HepG2 (cell line): Measurements from ENCODE around the gene SLC23A3. TPM values are rescaled to one million over a fixed set of nuclear protein-coding genes. Genes with fewer than 3 reads are reported as not detected.

Experiments used
- FOXP4 ChIP-seq: sonication (generic); formaldehyde crosslinking; IDR thresholded peaks from 2 replicates; pipeline ENCODE4 v1.4.0; 2020; ENCODE audit warnings: missing genetic modification reagents
- HNF4A ChIP-seq: sonication (generic); formaldehyde crosslinking; IDR thresholded peaks from 2 replicates; pipeline ENCODE4 v1.4.0; 2020; ENCODE audit warnings: missing genetic modification reagents
- KLF16 ChIP-seq, 2 experiments: sonication (generic) in 1 of 2; formaldehyde crosslinking in 1 of 2; IDR thresholded peaks; 2 replicates each; pipeline versions ENCODE4 v1.6.1 to v1.8.0; 2016 to 2023; ENCODE audit warnings: missing genetic modification reagents in 2 of 2, missing compliant biosample characterization in 1 of 2
- MNT ChIP-seq: fragments of 450-650 bp; IDR thresholded peaks from 2 replicates; pipeline ENCODE4 v1.6.1; 2016
- PRDM10 ChIP-seq: sonication (generic); formaldehyde crosslinking; IDR thresholded peaks from 2 replicates; pipeline ENCODE4 v1.4.0; 2020; ENCODE audit warnings: low read depth, missing genetic modification reagents
- RELA ChIP-seq: sonication (generic); formaldehyde crosslinking; IDR thresholded peaks from 2 replicates; pipeline ENCODE4 v1.4.0; 2020; ENCODE audit warnings: missing genetic modification reagents
- REPIN1 ChIP-seq: sonication (generic); formaldehyde crosslinking; IDR thresholded peaks from 2 replicates; pipeline ENCODE4 v1.8.0; 2022; ENCODE audit warnings: missing genetic modification reagents, low read depth, mild to moderate bottlenecking, borderline replicate concordance
- SCMH1 ChIP-seq: sonication (generic); formaldehyde crosslinking; IDR thresholded peaks from 2 replicates; pipeline ENCODE4 v1.9.0; 2021; ENCODE audit warnings: missing genetic modification reagents, mild to moderate bottlenecking, borderline replicate concordance
- SIX4 ChIP-seq: sonication (generic); formaldehyde crosslinking; IDR thresholded peaks from 2 replicates; pipeline ENCODE4 v1.4.0; 2020; ENCODE audit warnings: missing genetic modification reagents
- ZNF180 ChIP-seq: sonication (generic); formaldehyde crosslinking; IDR thresholded peaks from 2 replicates; pipeline ENCODE4 v1.4.0; 2020; ENCODE audit warnings: low read depth, missing genetic modification reagents, borderline replicate concordance
- ZNF354B ChIP-seq: sonication (generic); formaldehyde crosslinking; IDR thresholded peaks from 2 replicates; pipeline ENCODE4 v1.8.0; 2022; ENCODE audit warnings: mild to moderate bottlenecking, missing genetic modification reagents
- ZNF574 ChIP-seq: sonication (generic); formaldehyde crosslinking; IDR thresholded peaks from 2 replicates; pipeline ENCODE4 v1.4.0; 2020; ENCODE audit warnings: missing genetic modification reagents
- ZNF703 ChIP-seq: sonication (generic); formaldehyde crosslinking; IDR thresholded peaks from 2 replicates; pipeline ENCODE4 v1.5.1; 2020; ENCODE audit warnings: missing genetic modification reagents, mild to moderate bottlenecking, moderate library complexity, borderline replicate concordance
- polyA plus RNA-seq, 8 experiments: library from polyadenylated mRNA; depleted of rRNA in 3 of 8; stranded (reverse) in 7 of 8; unstranded in 1 of 8; fragments of >200 nt; fragmentation: Illumina TruSeq in 4 of 8; extraction: Trizol in 4 of 8; gene quantifications; 2 replicates each; pipeline versions ENCODE4 v1.2.1 to v1.2.3, GENCODE V29; 2011 to 2016; ENCODE audit warnings: low read depth in 4 of 8, missing spikeins in 1 of 8, mixed read lengths in 1 of 8; ENCODE audit not compliant: insufficient read depth in 1 of 8
- total RNA-seq, 5 experiments: library from RNA; depleted of rRNA; stranded (reverse); fragments of >200 nt; fragmentation: Illumina TruSeq; extraction: Trizol; gene quantifications; 2 replicates each; pipeline ENCODE4 v1.2.3, GENCODE V29; 2016; ENCODE audit warnings: low read depth in 1 of 5

SLC23A3 gene
- total and polyA plus RNA-seq, 2 of the 13 experiments (the other 11 are each of a cell fraction or from before 2014, with no cell fraction given): 0.38 to 0.78 TPM

GRCh38 chr2:219177552-219178376 lies 7.9 kb upstream of the SLC23A3 start, which contains the start of gene RETREG2 (continued):
- TF ChIP-seq SCMH1 (CRISPR knock-in tag) (no peak), REPIN1 (CRISPR knock-in tag) (0 out of 2 replicates have a peak, but pooled peaks have one; percentile 37), SIX4 (CRISPR knock-in tag) (no peak), ZNF574 (CRISPR knock-in tag) (peak; percentile 87), MNT (peak; percentile 57), ZNF180 (CRISPR knock-in tag) (no peak), ZNF354B (no peak), HNF4A (CRISPR knock-in tag) (no peak), ZNF703 (no peak), RELA (no peak), PRDM10 (CRISPR knock-in tag) (no peak), FOXP4 (CRISPR knock-in tag) (peak; percentile 89), KLF16 (CRISPR knock-in tag; IDR thresholded peaks at IDR 0.05) (peak in 1 of 2 experiments; percentile 53; a peak in 1 of 4 replicates)
